ENCODE measurements around the gene CTPS2. TPM values are rescaled to one million over a fixed set of nuclear protein-coding genes. Genes with fewer than 3 reads are reported as not detected.
A peak's percentile ranks its signal among the peaks of the same experiment; 100 is the strongest.
"Not testable (repeated sequence)": the region's sequence is repeated elsewhere in the genome, so short reads cannot be mapped to it uniquely, and the experiment has no call there.

Gene CTPS2
- total RNA-seq, 2 experiments from 2014 or later: 4.6 to 4.7 TPM

- no peak overlapping the region for H3K27ac Mint-ChIP-seq
These were observed 122.6 kb downstream of the CTPS2 start for GRCh38 chrX:16589826-16590225.

GRCh38 chrX:16589211-16589610, 123.3 kb downstream of the CTPS2 start:
- no peaks in the 10 kb centered on the region for H3K27me3 Mint-ChIP-seq (ENCODE audit: low read depth)
- ATAC-seq (no peak), DNase-seq (peak; percentile 20)
- ChIA-PET CTCF (no interaction called here), POLR2A (no interaction called here)
- peaks cover 17% of the 10 kb centered on the region for H3K36me3 Mint-ChIP-seq (ENCODE audit: low read depth)
- peaks cover 23% of the 10 kb centered on the region for H3K4me1 Mint-ChIP-seq (ENCODE audit: low read depth)
- H3K4me3 Mint-ChIP-seq: no peak overlapping the region
- no peaks in the 10 kb centered on the region for H3K9me3 Mint-ChIP-seq (ENCODE audit: insufficient read depth)
- H3K27ac Mint-ChIP-seq: peak overlapping the region; percentile 49

More at GRCh38 chrX:16589826-16590225, 122.6 kb downstream of the CTPS2 start:
- CTCF ChIA-PET: no interaction called here
- H3K36me3 Mint-ChIP-seq (ENCODE audit: low read depth): peaks cover 17% of the 10 kb centered on the region
- DNase-seq: no peak
- no peak for ATAC-seq
- no peak overlapping the region for H3K4me3 Mint-ChIP-seq
- POLR2A ChIA-PET: no interaction called here
- H3K27me3 Mint-ChIP-seq (ENCODE audit: low read depth): no peaks in the 10 kb centered on the region
- H3K4me1 Mint-ChIP-seq (ENCODE audit: low read depth): peaks cover 24% of the 10 kb centered on the region
- H3K9me3 Mint-ChIP-seq (ENCODE audit: insufficient read depth): no peaks in the 10 kb centered on the region

GRCh38 chrX:16588266-16588665, 124.2 kb downstream of the CTPS2 start:
- ChIA-PET CTCF (no interaction called here), POLR2A (no interaction called here)
- H3K36me3 Mint-ChIP-seq (ENCODE audit: low read depth): peaks cover 17% of the 10 kb centered on the region
- no peaks in the 10 kb centered on the region for H3K9me3 Mint-ChIP-seq (ENCODE audit: insufficient read depth)
- DNase-seq (no peak), ATAC-seq (no peak)
- peaks cover 15% of the 10 kb centered on the region for H3K4me1 Mint-ChIP-seq (ENCODE audit: low read depth)
- H3K27me3 Mint-ChIP-seq (ENCODE audit: low read depth): no peaks in the 10 kb centered on the region
- H3K4me3 Mint-ChIP-seq: no peak overlapping the region
- H3K27ac Mint-ChIP-seq: no peak overlapping the region

- POLR2A ChIA-PET: no interaction called here
- H3K4me1 Mint-ChIP-seq (ENCODE audit: low read depth): peaks cover 15% of the 10 kb centered on the region
- DNase-seq (no peak), ATAC-seq (no peak)
- CTCF ChIA-PET: no interaction called here
- H3K9me3 Mint-ChIP-seq (ENCODE audit: insufficient read depth): no peaks in the 10 kb centered on the region
- no peaks in the 10 kb centered on the region for H3K27me3 Mint-ChIP-seq (ENCODE audit: low read depth)
- H3K36me3 Mint-ChIP-seq (ENCODE audit: low read depth): peaks cover 17% of the 10 kb centered on the region
- no peak overlapping the region for H3K27ac Mint-ChIP-seq
- no peak overlapping the region for H3K4me3 Mint-ChIP-seq
These were observed 124.6 kb downstream of the CTPS2 start for GRCh38 chrX:16587836-16588235.

- peaks cover 19% of the 10 kb centered on the region for H3K36me3 Mint-ChIP-seq (ENCODE audit: low read depth)
- POLR2A ChIA-PET: no interaction called here
- no peaks in the 10 kb centered on the region for H3K9me3 Mint-ChIP-seq (ENCODE audit: insufficient read depth)
- ATAC-seq: no peak
- H3K4me1 Mint-ChIP-seq (ENCODE audit: low read depth): peaks cover 15% of the 10 kb centered on the region
- no peak overlapping the region for H3K4me3 Mint-ChIP-seq
- DNase-seq: no peak
- H3K27me3 Mint-ChIP-seq (ENCODE audit: low read depth): no peaks in the 10 kb centered on the region
- H3K27ac Mint-ChIP-seq: no peak overlapping the region
- CTCF ChIA-PET: no interaction called here
These were observed 125.9 kb downstream of the CTPS2 start for GRCh38 chrX:16586377-16587112.

GRCh38 chrX:16585486-16586376, 126.7 kb downstream of the CTPS2 start:
- Mint-ChIP-seq H3K27ac (no peak overlapping the region), H3K9me3 (ENCODE audit: insufficient read depth) (no peaks in the 10 kb centered on the region), H3K4me1 (ENCODE audit: low read depth) (peaks cover 15% of the 10 kb centered on the region), H3K4me3 (no peak overlapping the region), H3K27me3 (ENCODE audit: low read depth) (no peaks in the 10 kb centered on the region), H3K36me3 (ENCODE audit: low read depth) (peaks cover 14% of the 10 kb centered on the region)
- POLR2A ChIA-PET: no interaction called here
- CTCF ChIA-PET: no interaction called here
- DNase-seq: no peak
- ATAC-seq: no peak

- DNase-seq; POLR2A ChIA-PET; H3K4me1 Mint-ChIP-seq (ENCODE audit: low read depth); H3K27me3 Mint-ChIP-seq (ENCODE audit: low read depth); H3K36me3 Mint-ChIP-seq (ENCODE audit: low read depth); H3K9me3 Mint-ChIP-seq (ENCODE audit: insufficient read depth); CTCF ChIA-PET; H3K4me3 Mint-ChIP-seq; H3K27ac Mint-ChIP-seq; ATAC-seq: not testable (repeated sequence)
These were observed 132.3 kb downstream of the CTPS2 start for GRCh38 chrX:16580004-16580797.

- Mint-ChIP-seq H3K4me3 (no peak overlapping the region), H3K27me3 (ENCODE audit: low read depth) (no peaks in the 10 kb centered on the region), H3K9me3 (ENCODE audit: insufficient read depth) (peaks cover 3% of the 10 kb centered on the region), H3K27ac (no peak overlapping the region), H3K36me3 (ENCODE audit: low read depth) (peaks cover 6% of the 10 kb centered on the region), H3K4me1 (ENCODE audit: low read depth) (peaks cover 2% of the 10 kb centered on the region)
- ChIA-PET CTCF (interaction anchor here (2.0 kb wide), 1 partner anchor 135 kb away, joined by 7 read pairs; no protein-coding TSS in a partner anchor), POLR2A (no interaction called here)
- DNase-seq: no peak
- ATAC-seq: no peak
These were observed 133.0 kb downstream of the CTPS2 start for GRCh38 chrX:16579517-16579916.

GRCh38 chrX:16578218-16578617, 134.3 kb downstream of the CTPS2 start:
- peaks cover 3% of the 10 kb centered on the region for H3K9me3 Mint-ChIP-seq (ENCODE audit: insufficient read depth)
- DNase-seq: no peak
- no peak overlapping the region for H3K4me3 Mint-ChIP-seq
- peaks cover 6% of the 10 kb centered on the region for H3K36me3 Mint-ChIP-seq (ENCODE audit: low read depth)
- H3K27ac Mint-ChIP-seq: no peak overlapping the region
- POLR2A ChIA-PET: no interaction called here
- CTCF ChIA-PET: interaction anchor here (2.0 kb wide), 1 partner anchor 134 kb away, joined by 7 read pairs; no protein-coding TSS in a partner anchor
- no peak for ATAC-seq
- peaks cover 2% of the 10 kb centered on the region for H3K4me1 Mint-ChIP-seq (ENCODE audit: low read depth)
- no peaks in the 10 kb centered on the region for H3K27me3 Mint-ChIP-seq (ENCODE audit: low read depth)

- CTCF ChIA-PET: interaction anchor here (2.0 kb wide), 1 partner anchor 133 kb away, joined by 7 read pairs; no protein-coding TSS in a partner anchor
- POLR2A ChIA-PET: no interaction called here
- Mint-ChIP-seq H3K4me1 (ENCODE audit: low read depth) (peaks cover 2% of the 10 kb centered on the region), H3K27me3 (ENCODE audit: low read depth) (no peaks in the 10 kb centered on the region), H3K4me3 (no peak overlapping the region), H3K27ac (no peak overlapping the region), H3K36me3 (ENCODE audit: low read depth) (peaks cover 4% of the 10 kb centered on the region), H3K9me3 (ENCODE audit: insufficient read depth) (peaks cover 3% of the 10 kb centered on the region)
- no peak for ATAC-seq
- no peak for DNase-seq
These were observed 134.9 kb downstream of the CTPS2 start for GRCh38 chrX:16577483-16578029.

- H3K9me3 Mint-ChIP-seq (ENCODE audit: insufficient read depth); H3K4me3 Mint-ChIP-seq; ATAC-seq; CTCF ChIA-PET; H3K4me1 Mint-ChIP-seq (ENCODE audit: low read depth); DNase-seq; H3K27me3 Mint-ChIP-seq (ENCODE audit: low read depth); H3K27ac Mint-ChIP-seq; POLR2A ChIA-PET; H3K36me3 Mint-ChIP-seq (ENCODE audit: low read depth): not testable (repeated sequence)
These were observed 137.1 kb downstream of the CTPS2 start for GRCh38 chrX:16575388-16575787.
